ENCODE results near the gene POMT2.
A peak's percentile ranks its signal among the peaks of the same experiment; 100 is the strongest.
"Not testable (repeated sequence)": the region's sequence is repeated elsewhere in the genome, so short reads cannot be mapped to it uniquely, and the experiment has no call there.

The POMT2 gene

GRCh38 chr14:77323571-77323970 lies 2.9 kb upstream of the POMT2 start:
- no peak for DNase-seq

DNA sequence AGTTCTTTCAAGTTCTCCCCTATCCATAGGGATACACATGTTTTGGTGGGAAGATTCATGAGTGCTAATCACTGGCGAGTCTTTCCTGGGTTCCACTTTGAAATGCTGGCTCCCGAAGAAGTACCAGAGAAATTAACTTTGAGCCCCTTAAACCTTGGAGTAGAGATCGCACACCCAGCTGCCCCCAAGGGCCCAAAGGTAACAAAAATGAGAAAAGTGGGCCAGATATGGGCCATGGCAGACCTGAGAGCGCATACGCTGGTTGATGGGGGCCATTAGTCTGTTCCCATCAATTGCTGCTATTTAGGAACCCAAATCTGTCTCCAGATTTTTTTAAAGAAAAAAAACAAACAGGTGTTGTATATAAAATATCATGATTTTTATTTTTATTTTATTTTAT lies 2.3 kb upstream of the POMT2 start:
- DNase-seq: no peak

GRCh38 chr14:77322250-77322902 lies 1.7 kb upstream of the POMT2 start:
- no peak for DNase-seq

DNA sequence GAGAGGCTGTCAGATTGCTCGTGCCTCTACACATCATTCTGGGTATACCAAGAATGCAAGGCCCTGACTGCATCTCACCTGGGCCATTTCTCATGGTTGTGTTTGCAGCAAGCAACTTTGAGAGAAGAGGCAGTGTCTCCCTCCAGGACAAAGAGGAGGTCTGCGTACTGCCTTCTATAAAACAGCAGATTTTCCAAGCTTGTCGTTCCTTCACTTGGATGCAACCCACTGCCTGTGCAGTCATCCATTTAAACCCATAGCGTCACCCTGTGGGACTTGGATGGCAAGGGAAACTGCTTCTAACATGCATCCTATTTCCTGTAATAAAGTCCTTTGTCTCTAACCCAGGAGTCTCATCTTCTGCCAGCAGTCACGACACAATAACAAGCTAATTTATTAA lies 1.3 kb downstream of the POMT2 start:
- no peak for DNase-seq

DNA sequence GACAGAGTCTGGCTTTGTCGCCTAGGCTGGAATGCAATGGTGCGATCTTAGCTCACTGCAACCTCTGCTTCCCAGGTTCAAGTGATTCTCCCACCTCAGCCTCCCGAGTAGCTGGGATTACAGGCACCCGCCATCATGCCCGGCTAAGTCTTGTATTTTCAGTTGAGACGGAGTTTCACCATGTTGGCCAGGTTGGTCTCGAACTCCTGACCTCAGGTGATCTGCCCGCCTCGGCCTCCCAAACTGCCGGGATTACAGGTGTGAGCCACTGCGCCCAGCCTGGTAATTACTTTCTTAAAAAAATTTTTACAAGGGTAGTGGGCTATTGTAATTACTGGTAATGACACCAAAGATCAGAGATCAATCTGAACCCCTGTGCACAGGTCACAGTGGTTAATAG lies 1.9 kb downstream of the POMT2 start:
- DNase-seq: not testable (repeated sequence)

- no peak for DNase-seq
Observed at GRCh38 chr14:77318006-77318553, 2.6 kb downstream of the POMT2 start.

- peak; percentile 91 for DNase-seq
Observed at GRCh38 chr14:77316872-77317301, 3.8 kb downstream of the POMT2 start.

DNA sequence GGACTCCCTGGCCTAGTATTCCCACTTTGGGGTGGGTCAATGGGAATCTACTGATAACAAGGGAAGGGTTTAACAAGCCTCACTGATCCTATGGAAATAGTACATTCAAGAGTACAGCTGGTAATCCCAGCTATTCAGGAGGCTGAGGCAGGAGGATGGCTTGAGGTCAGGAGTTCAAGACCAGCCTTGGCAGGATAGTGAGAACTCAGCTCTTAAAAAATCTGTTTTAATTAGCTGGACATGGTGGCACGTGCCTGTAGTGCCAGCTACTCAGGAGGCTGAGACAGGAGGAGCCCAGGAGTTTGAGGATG lies 4.5 kb downstream of the POMT2 start:
- DNase-seq: no peak

GRCh38 chr14:77314539-77315457 lies 5.9 kb downstream of the POMT2 start:
- DNase-seq: no peak

DNA sequence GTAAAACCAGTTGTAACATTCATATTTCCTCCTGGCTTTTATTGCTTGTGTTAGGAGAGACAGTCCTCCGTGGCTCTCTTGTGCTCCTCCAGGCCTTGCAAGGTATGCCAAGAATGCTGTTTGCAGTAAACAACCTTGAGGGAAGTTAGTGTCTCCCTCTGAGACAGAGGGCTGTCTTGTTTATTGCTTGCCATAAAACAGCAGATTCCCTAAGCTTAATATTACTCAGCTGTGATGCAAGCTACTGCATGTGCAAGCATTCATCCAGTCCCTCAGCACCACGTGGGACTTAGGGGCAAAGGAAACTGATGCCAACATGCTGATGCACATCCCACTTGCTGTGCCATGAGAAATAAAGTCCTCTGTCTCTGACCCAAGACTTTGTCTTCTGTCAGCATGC lies 6.6 kb downstream of the POMT2 start:
- no peak for DNase-seq

- no peak for DNase-seq
Observed at GRCh38 chr14:77313371-77313770, 7.3 kb downstream of the POMT2 start.

DNA sequence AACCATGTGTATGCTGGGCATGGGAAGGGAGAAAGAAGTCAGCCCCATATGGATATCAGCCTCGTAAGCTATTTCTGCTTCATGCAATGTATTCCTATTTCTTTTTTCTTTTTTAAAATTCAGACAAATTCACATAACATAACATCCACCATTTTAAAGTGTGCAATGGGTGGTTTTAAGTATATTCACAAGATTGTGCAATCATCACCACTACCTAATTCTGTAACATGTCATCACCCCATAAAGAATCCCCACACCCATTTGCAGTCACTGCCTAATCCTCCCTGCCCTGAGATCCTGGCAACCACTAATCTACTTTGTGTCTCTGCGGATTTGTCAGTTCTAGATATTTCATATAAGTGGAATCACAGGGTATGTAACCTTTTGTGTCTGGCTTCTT lies 9.5 kb downstream of the POMT2 start:
- DNase-seq: no peak

- no peak for DNase-seq
Observed at GRCh38 chr14:77310026-77310425, 10.7 kb downstream of the POMT2 start.

DNA sequence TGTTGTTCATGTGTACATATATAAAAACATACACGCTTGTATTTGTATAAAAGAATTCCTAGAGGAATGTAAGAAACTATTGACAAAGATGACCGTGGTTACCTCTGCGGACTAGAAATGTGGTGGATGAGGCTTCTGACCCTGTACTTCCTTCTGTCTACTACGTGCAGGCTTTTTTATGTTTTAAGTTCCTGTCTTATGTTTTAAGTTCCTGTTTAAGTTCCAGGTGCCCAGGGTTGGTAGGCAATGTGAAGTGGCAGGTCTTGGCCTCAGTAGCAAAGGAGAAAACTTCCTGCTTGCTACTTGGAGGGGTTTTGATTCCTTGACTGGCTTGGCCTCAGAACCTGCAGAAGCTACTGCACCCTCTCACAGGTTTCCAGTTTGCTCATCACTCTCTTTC lies 11.6 kb downstream of the POMT2 start:
- no peak for DNase-seq

DNA sequence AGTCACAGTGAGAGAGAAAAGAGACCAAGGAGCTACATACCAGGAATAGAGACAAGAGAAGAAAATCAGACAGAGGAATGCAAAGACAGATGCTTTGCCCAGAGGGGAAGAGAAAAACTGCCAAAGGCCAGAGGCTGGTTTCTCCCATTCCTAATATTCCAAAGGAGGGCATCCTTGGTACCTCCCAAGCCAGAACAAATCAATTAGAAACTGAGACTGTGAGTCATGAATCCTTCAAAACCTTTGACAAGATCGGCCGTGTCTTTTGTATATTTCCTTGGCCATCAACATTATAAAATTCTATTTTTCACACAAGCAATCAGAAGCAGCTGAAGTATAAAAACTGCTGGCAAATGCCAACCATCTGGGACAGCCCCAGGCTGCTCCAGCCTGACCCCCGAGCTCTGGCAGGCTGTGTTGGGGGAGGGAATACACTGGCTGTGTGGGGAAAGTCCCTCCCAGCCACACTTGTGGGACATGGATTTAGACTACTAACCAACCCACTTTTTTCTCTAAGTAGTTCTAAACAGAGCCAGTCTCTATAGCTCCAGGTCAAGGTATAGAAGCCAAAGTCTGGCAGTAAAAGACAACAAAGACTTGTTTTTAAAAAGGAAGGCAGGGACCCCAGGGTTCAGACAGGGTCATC lies 13.7 kb downstream of the POMT2 start:
- DNase-seq: no peak

DNA sequence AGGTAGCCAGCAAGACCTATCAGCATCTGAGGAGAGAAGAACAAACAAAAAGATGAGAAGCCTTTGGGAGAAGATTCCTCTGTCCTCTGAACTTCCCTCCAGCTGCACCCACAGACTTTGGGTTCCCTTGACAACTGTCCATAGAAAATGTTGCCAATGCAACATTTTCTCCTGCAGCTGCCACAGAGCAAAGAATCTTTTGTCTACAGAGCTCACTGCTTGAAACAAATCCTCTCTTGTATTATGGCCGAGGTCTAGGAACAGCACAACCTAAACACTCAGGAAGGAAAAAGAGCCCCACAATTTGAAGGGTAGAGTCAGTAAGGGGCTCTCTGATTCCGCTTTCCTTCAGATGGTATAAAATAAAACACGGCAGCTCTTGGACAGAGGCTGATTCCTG lies 14.3 kb downstream of the POMT2 start:
- DNase-seq: no peak

DNA sequence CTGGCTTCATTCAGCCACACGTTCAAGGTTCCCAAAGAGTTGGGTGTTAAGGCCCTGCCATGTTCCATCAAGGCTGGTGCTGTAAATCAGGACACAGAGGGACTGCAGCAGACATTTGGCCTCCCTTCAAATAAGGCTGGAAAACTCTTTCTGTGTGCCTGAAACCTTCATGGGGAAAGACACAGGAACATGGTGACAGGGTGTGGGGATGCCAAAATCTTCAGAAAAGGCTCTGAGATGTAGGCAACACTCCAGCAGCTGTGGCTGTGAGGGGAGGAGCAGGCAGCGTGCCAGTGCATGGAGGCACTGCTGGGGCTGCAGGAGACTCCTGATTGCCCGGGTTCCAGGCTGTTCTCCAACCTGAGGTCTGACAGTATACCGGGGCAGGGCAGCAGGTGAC lies 15.0 kb downstream of the POMT2 start:
- no peak for DNase-seq

DNA sequence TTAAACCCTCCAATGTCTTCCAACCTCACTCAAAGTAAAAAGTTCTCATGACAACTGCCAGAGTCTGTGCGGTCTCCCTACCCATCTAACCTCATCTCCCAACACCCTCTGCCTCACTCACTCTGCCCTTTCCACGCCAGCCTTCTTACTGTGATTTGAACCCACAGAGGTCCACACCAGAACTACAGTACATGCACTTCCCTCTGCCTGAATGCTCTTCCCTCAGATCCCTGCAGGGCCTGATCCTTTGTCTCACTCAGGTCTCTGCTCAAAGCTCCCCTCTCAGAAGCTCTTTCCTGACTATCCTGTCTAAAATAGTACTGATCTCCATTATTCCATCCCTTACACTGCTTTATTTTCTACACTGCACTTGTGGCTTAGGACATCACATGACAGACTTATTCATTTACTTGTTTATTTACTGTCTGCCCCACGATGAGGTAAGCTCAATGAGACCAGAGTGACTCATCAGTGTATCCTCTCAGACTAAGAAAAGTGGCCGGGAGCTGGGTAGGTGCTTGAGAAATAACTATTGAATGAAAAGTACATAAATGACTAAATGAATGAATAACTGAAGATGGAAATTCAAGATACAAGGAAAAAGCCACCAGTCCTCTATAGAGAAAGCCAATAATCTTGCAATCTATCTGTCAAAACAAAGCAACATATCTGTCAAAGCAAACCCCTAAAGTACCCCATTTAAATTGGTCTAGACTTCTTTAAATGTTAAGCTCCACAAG lies 17.1 kb downstream of the POMT2 start:
- no peak for DNase-seq

DNA sequence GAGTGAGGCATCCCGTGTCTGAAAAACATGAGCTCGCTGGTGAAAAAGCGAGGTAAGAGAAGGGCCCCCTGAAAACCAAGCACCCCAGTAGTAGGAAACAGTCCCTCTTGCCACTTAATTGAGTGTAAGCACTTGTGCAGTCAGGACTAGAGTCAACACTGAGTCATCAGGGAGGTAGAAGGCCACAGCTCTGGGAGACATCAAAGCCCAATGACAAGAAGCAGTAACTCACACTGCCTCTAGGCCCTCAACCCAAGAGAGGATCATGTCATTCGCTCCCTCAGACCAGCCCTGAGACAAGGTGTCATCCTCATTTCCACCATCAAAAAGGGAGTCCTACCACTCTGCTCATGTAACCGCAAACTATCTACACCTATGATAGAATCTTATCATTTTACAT lies 17.8 kb downstream of the POMT2 start:
- no peak for DNase-seq

GRCh38 chr14:77301103-77301502 lies 19.6 kb downstream of the POMT2 start:
- DNase-seq: peak; percentile 40

- no peak for DNase-seq
Observed at GRCh38 chr14:77299771-77300170, 20.9 kb downstream of the POMT2 start.

GRCh38 chr14:77296906-77297305 lies 23.8 kb downstream of the POMT2 start:
- DNase-seq: no peak

DNA sequence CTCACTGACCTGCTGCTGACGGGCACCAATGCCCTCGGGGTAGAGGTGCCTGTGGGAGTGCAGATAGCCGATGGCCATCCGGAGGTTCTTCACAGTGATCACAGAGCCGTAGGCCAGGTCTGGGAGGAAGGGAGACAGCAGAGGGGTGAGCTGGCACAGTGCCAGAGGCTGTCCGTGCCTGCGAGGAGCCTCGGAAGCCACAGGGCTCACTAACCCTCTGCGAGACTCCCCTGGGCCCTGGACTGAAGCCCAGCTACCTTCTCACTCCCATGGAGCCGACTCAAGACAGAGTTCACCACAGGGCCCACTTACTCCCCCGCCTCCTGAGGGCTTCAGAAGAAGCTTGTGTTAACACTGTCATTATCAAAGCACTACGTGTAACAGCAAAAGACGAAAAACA lies 24.5 kb downstream of the POMT2 start:
- no peak for DNase-seq

Measured in NCI-H2171 (cell line).